Activated CD4-positive, alpha-beta T cell treated with anti-CD3 and anti-CD28 coated beads, Interleukin-2, amount 50 U/mL, for 24 hours (primary cell): ENCODE data around the gene UTY.

Source experiments
- DNase-seq, 2 donors: peaks; one replicate each; pipeline ENCODE4 v3.0.0-alpha.2; 2020; ENCODE audit warnings: low read depth in 1 of 2, low spot score in 1 of 2

Gene UTY

DNA sequence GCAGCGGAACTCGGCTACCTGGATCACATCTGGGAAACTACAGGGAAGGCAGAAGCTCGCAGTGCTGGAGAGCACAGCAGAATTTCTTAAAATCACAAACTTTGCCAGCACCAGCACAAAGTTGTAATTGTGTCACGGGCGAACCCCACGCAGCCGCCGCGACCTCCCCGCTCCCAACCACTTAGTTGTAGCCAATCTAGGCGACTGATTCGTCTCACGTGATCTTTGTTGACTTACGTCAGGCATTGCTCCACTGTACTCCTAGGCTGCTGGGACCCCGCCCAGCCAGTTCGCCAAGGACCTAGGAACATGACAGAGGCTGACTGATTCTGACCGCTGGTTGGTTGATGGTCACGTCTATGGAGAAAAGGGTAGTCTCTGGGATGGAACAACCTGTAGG, at the start of gene UTY:
TSS of gene UTY (minus strand) at position 206 of the 400 bp plus-strand sequence. CDS start 368 bp downstream, outside the sequence.
- peak; percentile 27 to 65 for DNase-seq

GRCh38 chrY:13520474-13520873, 40.6 kb upstream of the UTY start:
- no peak for DNase-seq

GRCh38 chrY:13501215-13501614, 21.4 kb upstream of the UTY start:
- DNase-seq = no peak

- no peak for DNase-seq
Measured at GRCh38 chrY:13493737-13494136, 13.9 kb upstream of the UTY start.

DNA sequence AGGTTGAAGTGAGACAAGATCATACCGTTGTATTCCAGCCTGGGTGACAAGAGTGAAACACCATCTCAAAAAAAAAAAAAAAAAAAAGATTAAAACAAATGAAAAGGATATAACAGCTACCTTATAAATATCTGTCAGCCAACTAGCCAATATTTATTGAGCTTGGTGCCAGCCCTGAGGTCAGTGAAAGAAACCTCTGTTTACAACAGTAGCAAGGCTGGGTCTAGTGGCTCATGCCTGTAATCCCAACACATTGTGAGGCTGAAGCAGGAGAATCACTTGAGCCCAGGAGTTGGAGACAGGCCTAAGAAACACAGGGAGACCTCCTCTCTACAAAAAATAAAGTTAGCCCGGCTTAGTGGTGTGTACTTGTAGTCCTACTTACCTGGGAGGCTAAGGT, 12.6 kb upstream of the UTY start:
- DNase-seq = no peak

GRCh38 chrY:13488738-13489137, 8.9 kb upstream of the UTY start:
- DNase-seq = no peak

GRCh38 chrY:13479121-13479711, 617 bp downstream of the UTY start:
- DNase-seq = peak; percentile 19 to 36

- DNase-seq = peak in 1 of 2 donors; percentile 45
Measured at GRCh38 chrY:13478126-13478785, 1.6 kb downstream of the UTY start.

GRCh38 chrY:13474997-13475396, 4.8 kb downstream of the UTY start:
- DNase-seq = no peak

DNA sequence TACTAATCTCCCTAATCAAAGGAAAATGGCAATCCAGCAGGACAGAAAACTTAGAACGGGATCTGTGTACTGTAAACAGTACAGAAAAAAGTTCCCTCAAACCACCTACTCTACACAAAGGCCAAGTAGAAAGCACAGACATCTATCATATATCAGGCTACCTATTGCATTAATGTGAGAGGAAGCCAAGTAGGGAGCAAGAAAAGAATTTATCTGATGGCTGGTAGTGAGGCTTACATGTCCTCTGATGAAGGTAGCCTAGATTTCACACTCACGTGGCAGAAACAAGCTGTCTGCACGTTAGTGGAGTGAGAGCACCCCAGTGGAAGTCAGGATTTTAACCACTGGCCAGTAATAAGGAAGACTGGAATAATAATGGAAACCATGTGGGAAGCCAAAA, 28.3 kb downstream of the UTY start:
- DNase-seq = no peak

DNA sequence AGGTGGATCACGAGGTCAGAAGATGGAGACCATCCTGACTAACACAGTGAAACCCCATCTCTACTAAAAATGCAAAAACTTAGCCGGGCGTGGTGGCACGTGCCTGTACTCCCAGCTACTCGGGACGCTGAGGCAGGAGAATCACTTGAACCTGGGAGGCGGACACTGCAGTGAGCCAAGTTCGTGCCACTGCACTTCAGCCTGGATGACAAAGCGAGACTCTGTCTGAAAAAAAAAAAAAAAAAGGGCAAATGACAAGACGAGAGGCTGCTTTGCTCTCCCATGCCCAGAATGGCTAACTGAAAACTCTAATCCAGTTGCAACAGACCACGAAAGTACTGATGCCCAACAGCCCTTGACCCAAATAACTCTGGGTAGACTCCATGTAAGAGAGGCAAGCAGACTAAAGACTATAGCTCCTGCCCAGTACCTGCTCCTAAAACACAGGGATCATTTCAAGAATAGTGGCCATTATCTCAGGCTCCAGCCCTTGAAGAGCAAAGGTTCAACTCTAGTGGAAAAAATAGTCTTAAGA, 29.2 kb downstream of the UTY start:
- DNase-seq = no peak

DNA sequence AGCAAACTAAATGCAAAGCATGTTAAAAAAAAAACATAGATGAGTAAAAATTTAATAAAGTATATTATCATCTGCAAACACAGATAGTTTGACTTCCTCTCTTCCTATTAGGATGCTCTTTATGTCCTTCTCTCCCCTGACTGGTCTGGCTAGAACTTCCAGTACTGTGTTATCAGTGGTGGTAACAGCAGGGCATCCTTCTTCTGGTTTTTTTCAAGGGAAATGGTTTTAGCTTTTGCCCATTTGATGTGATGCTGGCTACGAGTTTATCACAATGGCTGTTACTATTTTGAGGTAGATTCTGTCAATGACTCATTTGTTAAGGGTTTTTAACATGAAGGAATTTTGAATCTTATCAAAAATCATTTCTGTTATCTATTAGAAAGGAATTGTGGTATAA, 34.3 kb downstream of the UTY start:
- DNase-seq = no peak

DNA sequence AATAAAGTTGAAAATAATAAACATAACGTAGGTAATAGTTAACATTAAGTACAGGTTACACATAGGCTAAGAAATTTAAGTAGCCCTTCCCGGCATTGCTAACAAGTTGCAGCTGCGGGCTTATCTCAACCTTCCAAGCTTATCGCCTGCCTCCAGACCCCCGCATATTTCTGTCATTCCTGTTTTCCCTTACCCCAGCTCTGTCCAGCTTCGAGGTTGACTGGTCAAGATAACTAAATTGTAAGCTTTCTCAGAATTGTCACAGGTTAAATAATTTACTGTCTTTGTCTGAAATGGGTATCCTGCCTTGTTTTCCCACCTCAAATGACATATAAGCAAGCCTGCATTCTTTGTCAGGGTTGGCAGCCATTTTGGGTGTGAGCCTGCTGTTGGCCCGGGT, 36.7 kb downstream of the UTY start:
- DNase-seq = no peak

GRCh38 chrY:13440811-13441210, 39.0 kb downstream of the UTY start:
- DNase-seq = no peak

- DNase-seq = peak; percentile 8 to 40
Measured at GRCh38 chrY:13435968-13436937, 43.6 kb downstream of the UTY start.

DNA sequence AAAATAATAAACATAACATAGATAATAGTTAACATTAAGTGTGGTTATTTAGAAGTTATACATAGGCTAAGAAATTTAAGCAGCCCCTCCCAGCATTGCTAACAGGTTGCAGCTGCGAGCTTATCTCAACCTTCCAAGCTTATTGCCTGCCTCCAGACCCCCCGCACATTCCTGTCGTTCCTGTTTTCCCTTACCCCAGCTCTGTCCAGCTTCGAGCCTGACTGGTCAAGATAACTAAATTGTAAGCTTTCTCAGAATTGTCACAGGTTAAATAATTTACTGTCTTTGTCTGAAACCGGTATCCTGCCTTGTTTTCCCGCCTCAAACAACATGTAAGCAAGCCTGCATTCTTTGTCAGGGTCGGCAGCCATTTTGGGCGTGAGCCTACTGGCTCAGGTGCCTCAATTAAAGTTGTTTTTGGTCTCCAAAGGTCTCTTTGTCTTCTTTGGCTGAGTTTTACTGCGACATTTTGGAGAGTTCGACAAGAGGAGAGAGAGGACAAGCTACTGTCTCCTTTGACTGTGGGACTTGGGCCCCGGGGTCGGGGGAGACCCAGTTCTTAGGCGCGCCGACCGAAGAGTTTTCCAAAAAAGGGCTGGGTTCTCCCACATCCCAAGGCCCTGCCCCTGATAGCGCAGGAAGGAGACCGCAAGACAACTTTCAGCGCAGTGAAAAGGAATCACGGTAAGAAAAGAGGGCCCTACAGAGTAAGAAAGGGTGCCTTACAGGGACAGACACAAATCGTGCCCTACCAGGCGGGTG, 44.4 kb downstream of the UTY start:
- no peak for DNase-seq

- DNase-seq = no peak
Measured at GRCh38 chrY:13432293-13433025, 47.4 kb downstream of the UTY start.

- no peak for DNase-seq
Measured at GRCh38 chrY:13429551-13429950, 50.3 kb downstream of the UTY start.

DNA sequence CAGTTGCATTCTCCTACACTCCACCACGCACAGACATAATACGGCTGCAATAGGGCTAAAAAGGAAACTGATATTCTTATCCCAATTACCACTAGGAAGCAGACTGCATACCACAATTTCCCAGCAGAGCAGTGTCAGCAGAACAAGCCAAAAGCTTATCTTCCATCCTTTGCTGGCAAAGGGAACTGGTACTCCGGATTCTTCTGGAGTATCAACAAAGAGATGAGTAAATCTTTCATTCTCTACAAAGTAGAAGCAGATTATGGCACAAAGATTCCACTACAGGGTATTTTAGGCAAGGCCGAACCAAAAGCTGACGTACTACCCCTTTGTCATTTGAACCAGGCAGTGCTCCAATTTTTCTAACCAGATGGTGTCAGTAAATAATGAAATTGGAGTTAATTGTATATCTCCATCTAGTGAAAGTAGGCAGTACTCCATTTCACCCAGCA, 56.5 kb downstream of the UTY start:
- no peak for DNase-seq
